HepG2 (cell line): ENCODE results near the gene CAST. TPM values are rescaled to one million over a fixed set of nuclear protein-coding genes. Genes with fewer than 3 reads are reported as not detected.

Experiments
- ATAC-seq: fragments of 200-7000 bp; cut with Tn5 transposase; 3 replicates; pipeline ENCODE4 v1.9.1; 2020; ENCODE audit warnings: mild to moderate bottlenecking, moderate library complexity
- BruUV-seq: library from RNA; stranded (reverse); fragments of 400-500 nt; replicated peaks from 2 replicates; lab custom pipeline; 2021; lab: Mats Ljungman, UMichigan
- CTCF ChIA-PET: fragments of 300-600 bp; formaldehyde crosslinking; extraction: SDS; loops from one replicate; lab custom pipeline; 2021; ENCODE audit warnings: low total read pairs, inconsistent platforms, low intra/inter-chr PET ratio; lab: Yijun Ruan, JAX
- POLR2A ChIA-PET: fragments of 350-600 bp; sonication (Branson Sonifier 250); formaldehyde crosslinking; loops from one replicate; lab custom pipeline; 2020; ENCODE audit warnings: antibody characterized with exemption, inconsistent platforms; lab: Yijun Ruan, JAX
- DNase-seq: peaks from one replicate; pipeline ENCODE4 v3.0.0-alpha.2; 2015; ENCODE audit warnings: low spot score
- FAIRE-seq: peaks from 3 replicates; lab custom pipeline; 2011; peaks lifted over from hg19 to GRCh38; lab: Jason Lieb, UNC
- H2AFZ ChIP-seq: one replicate; pipeline ENCODE4 v1.6.1; 2011; ENCODE audit warnings: low read length, inconsistent platforms
- H3K27ac ChIP-seq: fragments of 300-600 bp; 3 replicates; pipeline ENCODE4 v1.8.0; 2011; ENCODE audit warnings: mixed run types, mild to moderate bottlenecking, mixed read lengths, low read length, inconsistent platforms; ENCODE audit not compliant: insufficient read depth; ENCODE audit errors: extremely low read length
- H3K27me3 ChIP-seq, 2 experiments: fragments of 200-600 bp in 1 of 2; 2 replicates in 1 of 2; 3 replicates in 1 of 2; pipeline versions ENCODE4 v1.6.0 to v1.8.0; 2011; ENCODE audit warnings: low read length in 2 of 2, mild to moderate bottlenecking in 2 of 2, moderate library complexity in 2 of 2, inconsistent platforms in 1 of 2; ENCODE audit not compliant: insufficient read depth in 2 of 2, control insufficient read depth in 1 of 2
- H3K36me3 ChIP-seq, 2 experiments: fragments of 200-600 bp in 1 of 2; replicated peaks in 1 of 2; 2 replicates in 1 of 2; 3 replicates in 1 of 2; pipeline versions ENCODE4 v1.5.1 to v1.8.0; 2011; ENCODE audit warnings: low read length in 2 of 2, inconsistent platforms in 1 of 2; ENCODE audit not compliant: insufficient read depth in 2 of 2, control insufficient read depth in 1 of 2
- H3K4me1 ChIP-seq: 2 replicates; pipeline ENCODE4 v1.5.1; 2012; ENCODE audit warnings: low read length, inconsistent platforms; ENCODE audit not compliant: insufficient read depth
- H3K4me2 ChIP-seq: 2 replicates; pipeline ENCODE4 v1.6.0; 2011; ENCODE audit warnings: low read depth, low read length, inconsistent platforms
- H3K4me3 ChIP-seq, 3 experiments: fragments of 200-600 bp in 1 of 3; sonication (generic), shearing (Covaris generic) in 1 of 3; replicated peaks in 1 of 3; 2 replicates each; pipeline ENCODE4 v1.5.1; 2011 to 2016; ENCODE audit warnings: low read length in 3 of 3, inconsistent platforms in 2 of 3, low read depth in 2 of 3, mild to moderate bottlenecking in 2 of 3, control low read depth in 1 of 3, mixed read lengths in 1 of 3; ENCODE audit not compliant: insufficient read depth in 1 of 3
- H3K79me2 ChIP-seq: one replicate; pipeline ENCODE4 v1.6.1; 2011; ENCODE audit warnings: low read length, inconsistent platforms; ENCODE audit not compliant: insufficient read depth
- H3K9ac ChIP-seq: 2 replicates; pipeline ENCODE4 v1.6.0; 2011; ENCODE audit warnings: mild to moderate bottlenecking, low read depth, low read length, inconsistent platforms; ENCODE audit not compliant: insufficient read depth
- H3K9me3 ChIP-seq: 2 replicates; pipeline ENCODE4 v1.5.1; 2012; ENCODE audit warnings: mild to moderate bottlenecking, low read length
- H4K20me1 ChIP-seq: 2 replicates; pipeline ENCODE4 v1.6.0; 2011; ENCODE audit warnings: inconsistent platforms, mild to moderate bottlenecking, low read length, moderate library complexity; ENCODE audit not compliant: insufficient read depth
- ATAD3A ChIP-seq: sonication (generic); formaldehyde crosslinking; IDR thresholded peaks from 2 replicates; pipeline ENCODE4 v1.4.0; 2020; ENCODE audit warnings: missing genetic modification reagents
- CBX2 ChIP-seq, 2 experiments: fragments of 200-600 bp in 1 of 2; sonication (generic); formaldehyde crosslinking in 1 of 2; IDR thresholded peaks; 2 replicates each; pipeline versions ENCODE4 v1.7.0 to v1.8.1; 2018 to 2022; ENCODE audit warnings: low read depth in 2 of 2, low read length in 1 of 2, mild to moderate bottlenecking in 1 of 2, missing genetic modification reagents in 1 of 2
- CREB1 ChIP-seq, 2 experiments: fragments of 450-650 bp in 1 of 2; IDR thresholded peaks; 2 replicates each; pipeline ENCODE4 v1.6.1; 2016 to 2017; ENCODE audit warnings: control low read depth in 1 of 2, mild to moderate bottlenecking in 1 of 2, missing compliant biosample characterization in 1 of 2, missing genetic modification characterization in 1 of 2
- FOSL2 ChIP-seq: sonication (generic); formaldehyde crosslinking; IDR thresholded peaks from 2 replicates; pipeline ENCODE4 v1.4.0; 2020; ENCODE audit warnings: missing genetic modification reagents
- RAD21 ChIP-seq: fragments of 450-650 bp; formaldehyde crosslinking; IDR thresholded peaks from 2 replicates; pipeline ENCODE4 v1.5.0; 2020; ENCODE audit warnings: mild to moderate bottlenecking
- U2AF2 ChIP-seq: fragments of 200-400 bp; formaldehyde crosslinking; IDR thresholded peaks from 2 replicates; pipeline ENCODE4 v1.6.1; 2017; ENCODE audit warnings: low read depth, mild to moderate bottlenecking, low read length
- ZFY ChIP-seq: sonication (generic); formaldehyde crosslinking; IDR thresholded peaks from 2 replicates; pipeline ENCODE4 v1.4.0; 2020; ENCODE audit warnings: missing genetic modification reagents
- ZNF20 ChIP-seq: sonication (generic); formaldehyde crosslinking; IDR thresholded peaks from 2 replicates; pipeline ENCODE4 v1.4.0; 2020; ENCODE audit warnings: mild to moderate bottlenecking, moderate library complexity, missing genetic modification reagents
- ZNF253 ChIP-seq: sonication (generic); formaldehyde crosslinking; IDR thresholded peaks from 2 replicates; pipeline ENCODE4 v1.8.0; 2022; ENCODE audit warnings: mild to moderate bottlenecking, missing genetic modification reagents, borderline replicate concordance
- ZNF350 ChIP-seq: sonication (generic); formaldehyde crosslinking; IDR thresholded peaks from 2 replicates; pipeline ENCODE4 v1.4.0; 2020; ENCODE audit warnings: mild to moderate bottlenecking, low read depth, missing genetic modification reagents, borderline replicate concordance
- ZNF546 ChIP-seq: sonication (generic); formaldehyde crosslinking; conservative IDR thresholded peaks from 2 replicates; pipeline ENCODE4 v1.8.1; 2023; ENCODE audit warnings: mild to moderate bottlenecking, missing genetic modification reagents
- ZNF724P ChIP-seq: sonication (generic); formaldehyde crosslinking; IDR thresholded peaks from 2 replicates; pipeline ENCODE4 v1.8.0; 2022; ENCODE audit warnings: missing genetic modification reagents, borderline replicate concordance
- ZNF788 ChIP-seq: sonication (generic); formaldehyde crosslinking; IDR thresholded peaks from 2 replicates; pipeline ENCODE4 v1.5.0; 2020; ENCODE audit warnings: mild to moderate bottlenecking, missing genetic modification reagents, borderline replicate concordance
- ZNF790 ChIP-seq: sonication (generic); formaldehyde crosslinking; IDR thresholded peaks from 2 replicates; pipeline ENCODE4 v1.8.0; 2022; ENCODE audit warnings: missing genetic modification reagents, mild to moderate bottlenecking, borderline replicate concordance
- ZNF850 ChIP-seq: sonication (generic); formaldehyde crosslinking; conservative IDR thresholded peaks from 2 replicates; pipeline ENCODE4 v1.9.0; 2021; ENCODE audit warnings: mild to moderate bottlenecking, missing genetic modification reagents
- ZSCAN31 ChIP-seq: sonication (generic); formaldehyde crosslinking; IDR thresholded peaks from 2 replicates; pipeline ENCODE4 v1.5.0; 2020; ENCODE audit warnings: low read depth, mild to moderate bottlenecking, missing genetic modification reagents
- WGBS: methylation state at CpG from one replicate; pipeline ENCODE4 v1.1.6; 2017; ENCODE audit warnings: low lambda C conversion rate; 5-methylcytosine and 5-hydroxymethylcytosine counted together
- in situ Hi-C: cut with HindIII; loops from 2 replicates; pipeline ENCODE4 v1.10.0; 2017; ENCODE audit warnings: low pct_unique_long_range_greater_than_20kb; ENCODE audit not compliant: extremely low pct_ligation_motif_present
- intact Hi-C: fragments of 100-400 bp; cut with micrococcal nuclease; formaldehyde crosslinking; loops from one replicate; pipeline ENCODE4 v1.10.0; 2022; ENCODE audit not compliant: unreplicated experiment
- polyA plus RNA-seq, 8 experiments: library from polyadenylated mRNA; depleted of rRNA in 3 of 8; stranded (reverse) in 7 of 8; unstranded in 1 of 8; fragments of >200 nt; fragmentation: Illumina TruSeq in 4 of 8; extraction: Trizol in 4 of 8; gene quantifications; 2 replicates each; pipeline versions ENCODE4 v1.2.1 to v1.2.3, GENCODE V29; 2011 to 2016; ENCODE audit warnings: low read depth in 4 of 8, missing spikeins in 1 of 8, mixed read lengths in 1 of 8; ENCODE audit not compliant: insufficient read depth in 1 of 8
- total RNA-seq, 5 experiments: library from RNA; depleted of rRNA; stranded (reverse); fragments of >200 nt; fragmentation: Illumina TruSeq; extraction: Trizol; gene quantifications; 2 replicates each; pipeline ENCODE4 v1.2.3, GENCODE V29; 2016; ENCODE audit warnings: low read depth in 1 of 5
- TF ChIP-seq, protein P1 (sequence below): sonication (generic); formaldehyde crosslinking; IDR thresholded peaks from 2 replicates; pipeline ENCODE4 v1.5.0; 2020; ENCODE audit warnings: missing genetic modification reagents
- TF ChIP-seq, protein P2 (sequence below): sonication (generic); formaldehyde crosslinking; IDR thresholded peaks from 2 replicates; pipeline ENCODE4 v1.4.0; 2020; ENCODE audit warnings: missing genetic modification reagents, low read depth, mild to moderate bottlenecking, borderline replicate concordance
- TF ChIP-seq, protein P3 (sequence below): sonication (generic); formaldehyde crosslinking; IDR thresholded peaks from 2 replicates; pipeline ENCODE4 v1.8.1; 2023; ENCODE audit warnings: missing genetic modification reagents, inconsistent platforms, borderline replicate concordance
- TF ChIP-seq, protein P4 (sequence below): sonication (generic); IDR thresholded peaks from 2 replicates; pipeline ENCODE4 v1.6.1; 2016; ENCODE audit warnings: low read depth, borderline replicate concordance

The CAST gene
- total and polyA plus RNA-seq, 2 of the 13 experiments (the other 11 are each of a cell fraction or from before 2014, with no cell fraction given), result 42.1 to 67.6 TPM

DNA sequence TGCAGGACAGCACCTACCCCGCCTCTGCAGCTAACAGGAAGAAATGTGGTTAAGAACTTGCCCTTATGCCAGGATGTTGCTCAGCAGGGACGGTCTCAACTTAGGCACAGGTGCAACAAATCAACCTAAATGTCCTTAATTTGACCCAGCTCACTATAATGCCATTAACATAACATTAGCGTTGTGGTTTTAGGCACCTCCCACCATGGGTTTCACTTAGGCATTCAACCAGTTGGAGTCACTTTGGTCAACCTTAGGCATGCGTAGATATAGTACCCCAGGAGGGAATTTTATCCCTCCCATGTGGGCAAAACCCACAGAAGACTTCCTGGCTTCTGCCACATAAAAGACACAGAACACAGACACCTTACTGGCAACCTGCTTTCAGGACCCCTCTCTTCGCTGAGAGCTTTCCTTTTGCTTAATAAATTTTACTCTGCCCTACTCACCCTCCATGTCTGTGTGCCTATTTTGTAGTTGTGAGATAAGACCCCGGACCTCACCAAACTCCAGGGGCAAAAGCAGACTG is 154.3 kb downstream of the CAST start:
- POLR2A ChIA-PET, result no interaction called here
- no peak for FAIRE-seq
- 64% methylated on average over 6 of the region's 6 CpGs for WGBS
- no peak overlapping the region for H3K4me3 ChIP-seq
- peak overlapping the region; percentile 33; the same call in 1 of the 2 replicates for H3K4me2 ChIP-seq
- H3K9ac ChIP-seq, result no peak overlapping the region
- H3K79me2 ChIP-seq, result no peaks in the 10 kb centered on the region
- no peaks in the 10 kb centered on the region for H3K9me3 ChIP-seq
- no peaks in the 10 kb centered on the region for H3K36me3 ChIP-seq
- CTCF ChIA-PET, result no interaction called here
- no peaks in the 10 kb centered on the region for H3K27me3 ChIP-seq
- no TSS peak for BruUV-seq
- TF ChIP-seq ZNF546 (CRISPR knock-in tag) (no peak), ZNF350 (CRISPR knock-in tag) (no peak), FOSL2 (CRISPR knock-in tag) (no peak), CBX2 (IDR thresholded peaks at IDR 0.05; ENCODE audit: low read depth, low read length) (no peak), CBX2 (CRISPR knock-in tag; IDR thresholded peaks at IDR 0.05; ENCODE audit: low read depth) (no peak), U2AF2 (no peak), ZSCAN31 (CRISPR knock-in tag) (no peak), ZNF253 (CRISPR knock-in tag) (no peak), ZNF20 (CRISPR knock-in tag) (no peak), ATAD3A (CRISPR knock-in tag) (no peak), ZNF788 (CRISPR knock-in tag) (no peak), CREB1 (IDR thresholded peaks at IDR 0.05) (no peak), CREB1 (CRISPR knock-in tag; IDR thresholded peaks at IDR 0.05) (no peak), ZNF850 (CRISPR knock-in tag) (no peak), ZNF790 (CRISPR knock-in tag) (no peak), ZFY (CRISPR knock-in tag) (no peak), ZNF724P (no peak), RAD21 (CRISPR knock-in tag) (no peak)
- TF ChIP-seq, protein P1, sequence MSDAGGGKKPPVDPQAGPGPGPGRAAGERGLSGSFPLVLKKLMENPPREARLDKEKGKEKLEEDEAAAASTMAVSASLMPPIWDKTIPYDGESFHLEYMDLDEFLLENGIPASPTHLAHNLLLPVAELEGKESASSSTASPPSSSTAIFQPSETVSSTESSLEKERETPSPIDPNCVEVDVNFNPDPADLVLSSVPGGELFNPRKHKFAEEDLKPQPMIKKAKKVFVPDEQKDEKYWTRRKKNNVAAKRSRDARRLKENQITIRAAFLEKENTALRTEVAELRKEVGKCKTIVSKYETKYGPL, result no peak
- TF ChIP-seq, protein P2, sequence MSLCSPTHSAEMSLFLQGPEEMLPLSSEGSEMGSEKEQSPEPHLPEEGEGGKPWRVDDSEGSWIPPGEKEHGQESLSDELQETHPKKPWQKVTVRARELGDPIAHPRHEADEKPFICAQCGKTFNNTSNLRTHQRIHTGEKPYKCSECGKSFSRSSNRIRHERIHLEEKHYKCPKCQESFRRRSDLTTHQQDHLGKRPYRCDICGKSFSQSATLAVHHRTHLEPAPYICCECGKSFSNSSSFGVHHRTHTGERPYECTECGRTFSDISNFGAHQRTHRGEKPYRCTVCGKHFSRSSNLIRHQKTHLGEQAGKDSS (CRISPR knock-in tag), result no peak
- TF ChIP-seq, protein P3, sequence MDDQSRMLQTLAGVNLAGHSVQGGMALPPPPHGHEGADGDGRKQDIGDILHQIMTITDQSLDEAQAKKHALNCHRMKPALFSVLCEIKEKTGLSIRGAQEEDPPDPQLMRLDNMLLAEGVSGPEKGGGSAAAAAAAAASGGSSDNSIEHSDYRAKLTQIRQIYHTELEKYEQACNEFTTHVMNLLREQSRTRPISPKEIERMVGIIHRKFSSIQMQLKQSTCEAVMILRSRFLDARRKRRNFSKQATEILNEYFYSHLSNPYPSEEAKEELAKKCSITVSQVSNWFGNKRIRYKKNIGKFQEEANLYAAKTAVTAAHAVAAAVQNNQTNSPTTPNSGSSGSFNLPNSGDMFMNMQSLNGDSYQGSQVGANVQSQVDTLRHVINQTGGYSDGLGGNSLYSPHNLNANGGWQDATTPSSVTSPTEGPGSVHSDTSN (CRISPR knock-in tag), result no peak
- TF ChIP-seq, protein P4, sequence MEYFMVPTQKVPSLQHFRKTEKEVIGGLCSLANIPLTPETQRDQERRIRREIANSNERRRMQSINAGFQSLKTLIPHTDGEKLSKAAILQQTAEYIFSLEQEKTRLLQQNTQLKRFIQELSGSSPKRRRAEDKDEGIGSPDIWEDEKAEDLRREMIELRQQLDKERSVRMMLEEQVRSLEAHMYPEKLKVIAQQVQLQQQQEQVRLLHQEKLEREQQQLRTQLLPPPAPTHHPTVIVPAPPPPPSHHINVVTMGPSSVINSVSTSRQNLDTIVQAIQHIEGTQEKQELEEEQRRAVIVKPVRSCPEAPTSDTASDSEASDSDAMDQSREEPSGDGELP, result no peak
- no peak overlapping the region for H2AFZ ChIP-seq
- no peak for ATAC-seq
- no peak overlapping the region for H3K27ac ChIP-seq
- DNase-seq, result no peak
- peaks cover 5% of the 10 kb centered on the region for H3K4me1 ChIP-seq
- intact Hi-C loops (no loop called here), in situ Hi-C loops (no loop called here)
- H4K20me1 ChIP-seq, result no peaks in the 10 kb centered on the region
